ENCODE data around the gene EIF4G1. TPM values are rescaled to one million over a fixed set of nuclear protein-coding genes. Genes with fewer than 3 reads are reported as not detected.
"Not testable (repeated sequence)": the region's sequence is repeated elsewhere in the genome, so short reads cannot be mapped to it uniquely, and the experiment has no call there.

The EIF4G1 gene, protein sequence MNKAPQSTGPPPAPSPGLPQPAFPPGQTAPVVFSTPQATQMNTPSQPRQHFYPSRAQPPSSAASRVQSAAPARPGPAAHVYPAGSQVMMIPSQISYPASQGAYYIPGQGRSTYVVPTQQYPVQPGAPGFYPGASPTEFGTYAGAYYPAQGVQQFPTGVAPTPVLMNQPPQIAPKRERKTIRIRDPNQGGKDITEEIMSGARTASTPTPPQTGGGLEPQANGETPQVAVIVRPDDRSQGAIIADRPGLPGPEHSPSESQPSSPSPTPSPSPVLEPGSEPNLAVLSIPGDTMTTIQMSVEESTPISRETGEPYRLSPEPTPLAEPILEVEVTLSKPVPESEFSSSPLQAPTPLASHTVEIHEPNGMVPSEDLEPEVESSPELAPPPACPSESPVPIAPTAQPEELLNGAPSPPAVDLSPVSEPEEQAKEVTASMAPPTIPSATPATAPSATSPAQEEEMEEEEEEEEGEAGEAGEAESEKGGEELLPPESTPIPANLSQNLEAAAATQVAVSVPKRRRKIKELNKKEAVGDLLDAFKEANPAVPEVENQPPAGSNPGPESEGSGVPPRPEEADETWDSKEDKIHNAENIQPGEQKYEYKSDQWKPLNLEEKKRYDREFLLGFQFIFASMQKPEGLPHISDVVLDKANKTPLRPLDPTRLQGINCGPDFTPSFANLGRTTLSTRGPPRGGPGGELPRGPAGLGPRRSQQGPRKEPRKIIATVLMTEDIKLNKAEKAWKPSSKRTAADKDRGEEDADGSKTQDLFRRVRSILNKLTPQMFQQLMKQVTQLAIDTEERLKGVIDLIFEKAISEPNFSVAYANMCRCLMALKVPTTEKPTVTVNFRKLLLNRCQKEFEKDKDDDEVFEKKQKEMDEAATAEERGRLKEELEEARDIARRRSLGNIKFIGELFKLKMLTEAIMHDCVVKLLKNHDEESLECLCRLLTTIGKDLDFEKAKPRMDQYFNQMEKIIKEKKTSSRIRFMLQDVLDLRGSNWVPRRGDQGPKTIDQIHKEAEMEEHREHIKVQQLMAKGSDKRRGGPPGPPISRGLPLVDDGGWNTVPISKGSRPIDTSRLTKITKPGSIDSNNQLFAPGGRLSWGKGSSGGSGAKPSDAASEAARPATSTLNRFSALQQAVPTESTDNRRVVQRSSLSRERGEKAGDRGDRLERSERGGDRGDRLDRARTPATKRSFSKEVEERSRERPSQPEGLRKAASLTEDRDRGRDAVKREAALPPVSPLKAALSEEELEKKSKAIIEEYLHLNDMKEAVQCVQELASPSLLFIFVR (N-terminal part only)
- 160 and 178 TPM in 2 replicates for total RNA-seq (2014; rRNA removed; shearing (Covaris generic))
- 164 and 210 TPM in 2 replicates for polyA plus RNA-seq (2014; cell fraction: nucleus; rRNA removed)

DNA sequence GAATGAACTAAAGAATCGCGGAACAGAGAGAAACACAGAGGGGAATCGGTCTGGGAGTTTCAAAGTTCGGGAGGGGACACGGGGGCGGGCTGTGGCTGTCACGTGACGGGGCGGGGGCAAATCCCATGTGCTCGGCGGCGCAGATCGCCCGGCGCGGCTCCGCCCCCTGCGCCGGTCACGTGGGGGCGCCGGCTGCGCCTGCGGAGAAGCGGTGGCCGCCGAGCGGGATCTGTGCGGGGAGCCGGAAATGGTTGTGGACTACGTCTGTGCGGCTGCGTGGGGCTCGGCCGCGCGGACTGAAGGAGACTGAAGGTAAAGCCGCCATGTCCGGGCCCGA, at the start of gene EIF4G1:
TSS of gene EIF4G1 (plus strand) at position 244 of the 337 bp plus-strand sequence. CDS start 1,191 bp downstream, outside the sequence.
- peak; percentile 83 for DNase-seq (ENCODE audit: extremely low read depth, low read depth)

DNA sequence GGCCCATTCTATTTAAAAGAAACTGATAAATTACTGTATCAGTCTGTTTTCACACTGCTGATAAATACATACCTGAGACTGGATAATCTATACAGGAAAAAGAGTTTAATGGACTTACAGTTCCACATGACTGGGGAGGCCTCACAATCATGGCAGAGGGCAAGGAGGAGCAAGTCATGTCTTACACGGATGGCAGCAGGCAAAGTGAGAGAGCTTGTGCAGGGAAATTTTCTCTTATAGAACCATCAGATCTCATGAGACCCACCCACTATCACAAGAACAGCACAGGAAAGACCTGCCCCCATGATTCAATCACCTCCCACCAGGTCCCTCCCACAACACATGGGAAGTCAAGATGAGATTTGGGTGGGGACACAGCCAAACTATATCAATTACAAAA, 47.2 kb upstream of the EIF4G1 start:
- DNase-seq (ENCODE audit: extremely low read depth, low read depth), result not testable (repeated sequence)

DNA sequence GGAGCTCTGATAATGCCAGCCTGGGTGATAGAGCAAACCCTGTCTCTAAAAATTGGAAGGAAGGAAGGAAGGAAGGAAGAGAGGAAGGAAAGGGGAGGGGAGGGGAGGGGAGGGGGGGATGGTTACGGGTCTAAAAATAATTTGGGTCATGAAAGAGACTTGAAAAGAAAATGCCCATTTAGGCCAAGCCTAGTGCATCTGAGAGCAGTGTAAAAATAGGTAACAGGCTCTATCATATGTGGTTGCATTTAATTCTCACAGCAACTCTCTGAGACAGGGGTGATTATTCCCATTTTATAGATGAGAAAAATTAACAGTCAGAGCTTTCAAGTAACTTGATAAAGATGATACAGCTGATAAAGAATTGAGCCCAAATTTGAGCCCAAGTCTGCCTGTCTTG, 42.1 kb upstream of the EIF4G1 start:
- no peak for DNase-seq (ENCODE audit: extremely low read depth, low read depth)

DNA sequence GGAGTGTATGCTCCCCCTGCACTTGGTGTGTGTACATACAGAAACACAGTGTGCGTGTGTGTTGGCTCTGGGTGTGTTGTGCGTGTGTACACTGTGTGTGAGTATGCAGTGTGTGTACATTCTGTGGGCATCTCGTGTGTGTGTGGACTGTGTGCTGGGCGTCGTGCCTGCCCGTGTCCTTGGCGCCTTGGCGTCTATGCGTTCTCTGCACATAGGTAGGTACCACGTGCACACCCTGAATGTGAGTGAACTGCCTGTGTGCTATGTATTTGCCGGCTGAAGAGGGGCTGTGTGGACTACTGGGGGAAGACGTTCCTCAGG, 39.1 kb upstream of the EIF4G1 start:
- DNase-seq (ENCODE audit: extremely low read depth, low read depth), result no peak

DNA sequence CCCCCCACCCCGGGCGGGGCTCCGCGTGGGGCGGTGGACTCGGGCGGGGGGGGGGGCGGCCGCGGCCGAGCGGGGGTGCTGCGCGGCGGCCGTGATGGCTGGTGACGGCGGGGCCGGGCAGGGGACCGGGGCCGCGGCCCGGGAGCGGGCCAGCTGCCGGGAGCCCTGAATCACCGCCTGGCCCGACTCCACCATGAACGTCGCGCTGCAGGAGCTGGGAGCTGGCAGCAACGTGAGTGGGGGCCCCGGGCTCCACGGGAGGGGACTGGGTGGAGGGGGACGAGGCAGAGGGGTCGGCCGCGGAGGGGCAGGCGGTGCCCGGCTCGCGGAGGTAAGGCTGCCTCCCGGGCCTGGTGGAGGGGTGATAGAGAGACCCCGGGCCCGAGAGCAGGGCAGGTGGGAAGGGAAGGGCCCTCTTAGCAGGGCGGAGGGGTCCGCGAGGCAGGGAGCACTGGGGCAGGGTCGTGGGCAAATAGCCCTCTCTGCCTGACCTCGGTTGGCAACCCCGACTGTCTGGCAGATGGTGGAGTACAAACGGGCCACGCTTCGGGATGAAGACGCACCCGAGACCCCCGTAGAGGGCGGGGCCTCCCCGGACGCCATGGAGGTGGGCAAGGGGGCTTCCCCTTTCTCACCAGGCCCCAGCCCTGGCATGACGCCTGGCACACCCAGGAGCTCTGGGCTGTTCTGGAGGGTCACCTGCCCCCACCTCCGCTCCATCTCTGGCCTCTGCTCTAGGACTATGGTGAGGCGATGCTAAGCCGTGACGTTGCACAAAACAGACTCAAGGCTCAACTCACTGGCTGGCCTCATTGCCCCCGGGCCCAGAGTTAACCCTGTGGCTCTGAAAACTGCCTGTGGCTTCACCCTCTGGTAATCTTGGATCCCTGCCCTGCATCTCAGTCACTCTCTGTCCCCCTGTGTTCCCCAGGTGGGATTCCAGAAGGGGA, 38.2 kb upstream of the EIF4G1 start, which contains the start of gene ECE2:
TSS of gene ECE2 (plus strand) at position 62 of the 950 bp plus-strand sequence. CDS start at position 194, 132 bp downstream.
- DNase-seq (ENCODE audit: extremely low read depth, low read depth), result no peak

DNA sequence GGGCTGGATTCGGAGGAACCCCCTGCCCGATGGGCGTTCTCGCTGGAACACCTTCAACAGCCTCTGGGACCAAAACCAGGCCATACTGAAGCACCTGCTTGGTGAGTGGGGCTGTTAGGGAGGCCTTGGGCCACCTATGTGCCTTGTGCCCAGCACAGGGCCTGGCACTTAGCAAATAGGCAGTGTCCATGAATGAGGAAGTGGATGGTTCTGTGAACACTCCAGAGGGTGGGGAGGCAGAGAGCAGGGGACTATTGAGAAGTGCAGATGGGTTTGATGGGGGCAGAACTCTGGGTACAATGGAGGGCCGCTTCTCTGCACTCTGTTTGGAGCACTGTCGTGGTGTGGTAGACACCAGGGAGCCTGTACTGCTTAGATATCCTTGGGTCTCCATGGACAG, 37.0 kb upstream of the EIF4G1 start:
- no peak for DNase-seq (ENCODE audit: extremely low read depth, low read depth)

DNA sequence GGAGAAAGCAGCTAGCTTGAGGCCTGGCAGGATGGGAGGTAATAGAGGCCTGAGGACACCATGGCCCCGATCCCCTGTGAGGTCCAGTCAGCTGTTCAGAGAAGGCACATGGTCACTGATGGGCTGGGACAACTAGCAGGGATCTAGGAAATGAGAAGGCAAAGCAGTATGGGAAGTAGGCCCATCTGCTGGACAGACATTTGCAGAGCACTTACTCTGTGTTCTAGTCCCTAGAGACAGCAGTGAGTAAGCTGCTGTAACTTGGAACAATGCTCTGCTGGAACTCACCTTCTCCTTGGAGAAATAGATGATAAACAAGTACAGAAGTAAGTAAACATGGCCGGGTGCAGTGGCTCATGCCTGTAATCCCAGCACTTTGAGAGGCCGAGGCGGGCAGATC, 31.5 kb upstream of the EIF4G1 start:
- DNase-seq (ENCODE audit: extremely low read depth, low read depth), result no peak

DNA sequence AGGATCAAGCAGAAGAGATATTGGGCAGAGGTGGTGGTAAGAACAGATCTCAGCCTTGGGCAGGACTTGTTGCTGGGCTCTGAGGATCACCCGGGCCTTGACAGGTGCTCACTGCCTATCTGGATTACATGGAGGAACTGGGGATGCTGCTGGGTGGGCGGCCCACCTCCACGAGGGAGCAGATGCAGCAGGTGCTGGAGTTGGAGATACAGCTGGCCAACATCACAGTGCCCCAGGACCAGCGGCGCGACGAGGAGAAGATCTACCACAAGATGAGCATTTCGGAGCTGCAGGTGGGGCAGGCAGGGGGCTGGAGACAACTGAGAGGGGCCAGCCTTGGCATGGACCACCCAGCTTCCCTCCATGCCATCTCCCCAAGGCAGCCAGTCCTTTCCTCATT, 30.7 kb upstream of the EIF4G1 start:
- no peak for DNase-seq (ENCODE audit: extremely low read depth, low read depth)

DNA sequence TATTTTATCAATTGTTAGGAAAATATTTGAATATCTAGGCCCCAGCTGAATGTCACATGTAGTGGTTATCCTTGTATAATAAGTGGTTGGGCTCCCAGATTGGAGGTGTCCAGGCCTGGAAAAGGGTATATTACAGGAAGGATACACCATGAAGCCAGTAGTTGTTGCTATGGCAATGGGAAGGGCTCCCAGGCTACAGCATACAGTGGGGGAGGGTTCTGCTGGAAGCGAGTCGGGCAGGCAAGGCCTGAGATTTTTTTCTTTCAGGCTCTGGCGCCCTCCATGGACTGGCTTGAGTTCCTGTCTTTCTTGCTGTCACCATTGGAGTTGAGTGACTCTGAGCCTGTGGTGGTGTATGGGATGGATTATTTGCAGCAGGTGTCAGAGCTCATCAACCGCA, 29.7 kb upstream of the EIF4G1 start:
- peak; percentile 50 for DNase-seq (ENCODE audit: extremely low read depth, low read depth)

DNA sequence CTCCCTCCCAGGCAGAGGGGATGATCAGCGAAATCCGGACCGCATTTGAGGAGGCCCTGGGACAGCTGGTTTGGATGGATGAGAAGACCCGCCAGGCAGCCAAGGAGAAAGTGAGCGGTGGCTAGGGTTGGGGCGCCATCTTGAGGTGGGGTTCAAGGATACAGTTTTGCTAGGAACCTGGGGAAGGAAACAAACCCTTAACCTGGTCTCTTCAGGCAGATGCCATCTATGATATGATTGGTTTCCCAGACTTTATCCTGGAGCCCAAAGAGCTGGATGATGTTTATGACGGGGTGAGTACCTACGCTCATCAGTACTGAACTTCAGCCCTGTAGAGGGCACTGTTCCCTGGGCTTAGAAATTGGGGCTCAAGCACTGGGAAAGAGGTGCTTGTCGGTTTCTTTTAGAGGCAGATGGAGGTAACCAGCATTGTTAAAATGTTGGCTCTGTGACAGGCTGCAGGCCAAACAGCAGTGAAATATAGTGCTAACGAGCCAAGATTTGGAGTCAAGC, 24.9 kb upstream of the EIF4G1 start:
- peak; percentile 42 for DNase-seq (ENCODE audit: extremely low read depth, low read depth)

DNA sequence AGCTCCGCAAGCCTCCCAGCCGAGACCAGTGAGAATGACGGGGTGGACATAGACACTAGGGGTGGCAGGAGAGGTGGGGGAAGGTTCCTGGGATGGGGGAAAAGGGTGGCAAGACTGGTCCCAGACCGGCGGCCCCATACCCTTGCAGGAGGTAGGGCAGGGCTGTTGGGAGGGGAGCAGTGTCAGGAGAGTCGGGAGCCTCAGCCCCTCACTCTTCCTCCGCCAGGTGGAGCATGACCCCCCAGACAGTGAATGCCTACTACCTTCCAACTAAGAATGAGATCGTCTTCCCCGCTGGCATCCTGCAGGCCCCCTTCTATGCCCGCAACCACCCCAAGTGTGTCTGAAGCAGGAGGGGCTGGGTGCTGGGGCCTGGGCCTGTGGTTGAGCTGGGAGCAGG, 24.1 kb upstream of the EIF4G1 start:
- no peak for DNase-seq (ENCODE audit: extremely low read depth, low read depth)

DNA sequence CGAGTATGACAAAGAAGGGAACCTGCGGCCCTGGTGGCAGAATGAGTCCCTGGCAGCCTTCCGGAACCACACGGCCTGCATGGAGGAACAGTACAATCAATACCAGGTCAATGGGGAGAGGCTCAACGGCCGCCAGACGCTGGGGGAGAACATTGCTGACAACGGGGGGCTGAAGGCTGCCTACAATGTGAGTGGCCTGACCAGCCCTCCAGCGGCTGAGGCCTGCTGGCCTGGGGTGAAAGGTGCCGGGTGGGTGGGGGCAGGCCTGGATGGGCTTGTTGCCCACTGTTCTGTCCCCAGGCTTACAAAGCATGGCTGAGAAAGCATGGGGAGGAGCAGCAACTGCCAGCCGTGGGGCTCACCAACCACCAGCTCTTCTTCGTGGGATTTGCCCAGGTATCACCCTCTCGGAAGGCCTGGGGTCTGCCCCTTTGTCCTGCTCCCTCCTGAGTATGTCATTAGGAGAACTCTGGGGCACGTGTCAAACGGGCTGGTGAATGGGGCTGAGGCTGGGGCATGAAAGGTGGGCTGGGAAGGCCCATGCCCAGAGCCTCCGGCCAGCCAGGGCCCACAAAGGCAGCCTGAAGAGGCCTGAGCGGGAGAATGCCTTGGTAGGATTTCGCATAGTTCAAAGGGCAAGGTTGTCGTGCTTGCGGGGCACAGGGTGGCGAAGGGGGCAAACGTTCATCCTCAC, 23.2 kb upstream of the EIF4G1 start:
- DNase-seq (ENCODE audit: extremely low read depth, low read depth), result no peak

DNA sequence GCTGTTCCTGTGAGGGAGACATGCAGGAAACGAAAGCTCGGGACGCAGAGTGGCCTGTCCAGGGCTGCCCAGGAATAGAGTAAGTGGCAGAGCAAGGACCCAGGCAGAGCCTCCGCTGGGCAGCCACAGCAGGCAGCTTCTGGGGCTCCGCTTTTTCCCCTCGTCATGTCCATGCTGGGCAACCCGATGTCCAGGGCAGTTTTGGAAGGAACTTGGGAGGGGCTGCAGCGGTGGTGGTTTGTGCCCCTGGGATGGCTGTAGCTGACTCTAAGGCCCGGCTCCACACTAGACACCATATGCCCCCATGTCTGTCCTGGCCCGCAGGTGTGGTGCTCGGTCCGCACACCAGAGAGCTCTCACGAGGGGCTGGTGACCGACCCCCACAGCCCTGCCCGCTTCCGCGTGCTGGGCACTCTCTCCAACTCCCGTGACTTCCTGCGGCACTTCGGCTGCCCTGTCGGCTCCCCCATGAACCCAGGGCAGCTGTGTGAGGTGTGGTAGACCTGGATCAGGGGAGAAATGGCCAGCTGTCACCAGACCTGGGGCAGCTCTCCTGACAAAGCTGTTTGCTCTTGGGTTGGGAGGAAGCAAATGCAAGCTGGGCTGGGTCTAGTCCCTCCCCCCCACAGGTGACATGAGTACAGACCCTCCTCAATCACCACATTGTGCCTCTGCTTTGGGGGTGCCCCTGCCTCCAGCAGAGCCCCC, 22.5 kb upstream of the EIF4G1 start:
- no peak for DNase-seq (ENCODE audit: extremely low read depth, low read depth)

DNA sequence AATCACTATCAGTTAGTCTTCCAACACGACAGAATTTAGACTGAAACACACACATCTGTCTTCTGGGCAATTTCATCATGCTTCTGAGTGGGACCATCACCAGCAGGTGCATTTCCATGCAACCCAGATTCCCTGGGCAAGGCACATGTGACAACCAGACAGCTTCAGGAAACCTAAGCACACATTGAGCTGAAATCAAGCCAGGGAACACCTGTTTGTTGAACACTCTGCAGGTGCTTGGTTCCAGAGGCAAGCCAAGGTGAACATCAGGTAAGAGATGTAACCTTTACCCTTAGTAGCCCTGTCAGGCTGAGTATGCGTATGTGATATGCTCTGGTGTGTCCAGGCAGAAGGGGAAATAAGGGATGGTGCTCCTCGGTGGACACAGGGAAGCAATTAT, 18.6 kb upstream of the EIF4G1 start:
- DNase-seq (ENCODE audit: extremely low read depth, low read depth), result no peak

DNA sequence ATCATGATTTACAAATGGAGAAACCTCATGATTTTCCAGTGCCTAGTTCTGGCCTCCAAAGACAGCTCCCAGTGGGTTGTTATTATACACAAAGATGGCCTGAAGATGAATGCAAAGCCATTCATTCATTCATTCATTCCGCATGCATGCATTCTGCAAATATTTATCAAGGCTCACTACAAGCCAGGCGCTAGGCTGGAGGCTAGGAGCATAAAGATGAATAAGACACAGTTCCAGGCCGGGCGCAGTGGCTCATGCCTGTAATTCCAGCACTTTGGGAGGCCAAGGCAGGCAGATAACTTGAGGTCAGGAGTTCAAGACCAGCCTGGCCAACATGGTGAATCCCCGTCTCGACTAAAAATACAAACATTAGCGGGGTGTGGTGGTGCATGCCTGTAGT, 17.8 kb upstream of the EIF4G1 start:
- DNase-seq (ENCODE audit: extremely low read depth, low read depth), result no peak

DNA sequence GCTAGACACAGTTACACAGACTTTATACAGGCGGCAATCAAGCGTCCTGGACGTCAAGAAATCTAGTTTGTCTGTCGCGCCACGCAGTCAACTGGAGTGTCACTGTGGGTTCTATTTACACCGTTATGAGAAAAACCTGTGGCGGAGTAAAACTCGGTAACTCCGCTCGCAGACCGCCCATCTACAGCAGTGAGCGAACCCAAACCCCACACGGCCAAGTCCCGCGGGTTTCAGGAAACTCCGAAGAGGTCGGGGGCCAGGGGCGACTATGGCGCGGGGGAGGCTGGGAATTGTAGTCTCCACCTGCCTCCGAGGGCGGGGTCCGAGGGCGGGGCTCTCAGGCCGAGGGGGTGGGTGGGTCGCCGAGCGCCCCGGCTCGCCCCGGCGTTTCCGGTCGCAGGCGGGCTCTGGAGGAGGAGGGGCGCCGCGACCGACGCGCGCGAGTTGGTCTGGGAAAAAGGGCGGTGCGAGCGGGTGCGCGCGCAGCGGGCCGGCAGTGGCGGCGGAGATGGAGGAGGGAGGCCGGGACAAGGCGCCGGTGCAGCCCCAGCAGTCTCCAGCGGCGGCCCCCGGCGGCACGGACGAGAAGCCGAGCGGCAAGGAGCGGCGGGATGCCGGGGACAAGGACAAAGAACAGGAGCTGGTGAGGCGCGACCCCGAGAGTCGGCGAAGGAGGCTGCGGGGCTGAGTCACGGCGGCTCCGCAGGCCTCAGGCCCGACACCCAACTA, 15.5 kb upstream of the EIF4G1 start, which contains the start of gene PSMD2:
TSS of gene PSMD2 (plus strand) at position 483 of the 729 bp plus-strand sequence. CDS start at position 509, 26 bp downstream.
- peak; percentile 91 for DNase-seq (ENCODE audit: extremely low read depth, low read depth)
